ENCODE data around the gene UMAD1. TPM values are rescaled to one million over a fixed set of nuclear protein-coding genes. Genes with fewer than 3 reads are reported as not detected.
A peak's percentile ranks its signal among the peaks of the same experiment; 100 is the strongest.

UMAD1 gene
- total and polyA plus RNA-seq, 10 donors, result 7.6 to 21.2 (median 14.2) TPM

- WGBS, 5 donors, result 64 to 80% (median 78%) methylated on average over 3 of the region's 3 CpGs
- no peaks in the 10 kb centered on the region for H3K9me3 ChIP-seq
- no peak for DNase-seq
- H3K27me3 ChIP-seq (replicated peaks in 1 of 7), result no peaks in the 10 kb centered on the region
- H3K4me3 ChIP-seq, result no peak overlapping the region
- H3K4me1 ChIP-seq, result peaks cover 0 to 33% (median 22%) of the 10 kb centered on the region in 6 donors
- H3K27ac ChIP-seq, result peak overlapping the region in 5 of 8 donors; percentile 5 to 58 (median 54)
- no peaks in the 10 kb centered on the region for H3K36me3 ChIP-seq
- intact Hi-C loops (cut with DNase I; ENCODE audit: low total_unique reads), result no loop called here
- no peak for TF ChIP-seq POLR2AphosphoS5 (IDR thresholded peaks at IDR 0.05)
- no peak for TF ChIP-seq POLR2A (IDR thresholded peaks at IDR 0.05)
- no peak for TF ChIP-seq CTCF (IDR thresholded peaks at IDR 0.05 in 8 of 11, conservative IDR thresholded peaks at IDR 0.05 in 3 of 11)
These were observed 133.1 kb downstream of the UMAD1 start for GRCh38 chr7:7773334-7774309.

GRCh38 chr7:7779888-7780287 is 139.3 kb downstream of the UMAD1 start:
- no peaks in the 10 kb centered on the region for H3K36me3 ChIP-seq
- H3K4me1 ChIP-seq, result peaks cover 0 to 16% (median 5%) of the 10 kb centered on the region in 6 donors
- intact Hi-C loops (cut with DNase I; ENCODE audit: low total_unique reads), result no loop called here
- no peaks in the 10 kb centered on the region for H3K27me3 ChIP-seq (replicated peaks in 1 of 7)
- H3K4me3 ChIP-seq, result no peak overlapping the region
- WGBS, 5 donors, result 87 to 100% (median 97%) methylated on average over 1 of the region's 1 CpG
- H3K27ac ChIP-seq, result no peak overlapping the region
- no peak for DNase-seq
- TF ChIP-seq POLR2A (IDR thresholded peaks at IDR 0.05) (no peak), POLR2AphosphoS5 (IDR thresholded peaks at IDR 0.05) (no peak), CTCF (IDR thresholded peaks at IDR 0.05 in 8 of 11, conservative IDR thresholded peaks at IDR 0.05 in 3 of 11) (no peak)
- H3K9me3 ChIP-seq, result no peaks in the 10 kb centered on the region

- Histone ChIP-seq H3K27ac (no peak overlapping the region), H3K4me1 (peaks cover 0 to 16% (median 5%) of the 10 kb centered on the region in 6 donors), H3K4me3 (no peak overlapping the region), H3K9me3 (no peaks in the 10 kb centered on the region), H3K36me3 (no peaks in the 10 kb centered on the region), H3K27me3 (replicated peaks in 1 of 7) (no peaks in the 10 kb centered on the region)
- intact Hi-C loops (cut with DNase I; ENCODE audit: low total_unique reads), result no loop called here
- 85 to 100% (median 89%) methylated on average over 1 of the region's 1 CpG for WGBS, 5 donors
- DNase-seq, result no peak
- TF ChIP-seq POLR2A (IDR thresholded peaks at IDR 0.05), result no peak
These were observed 142.4 kb downstream of the UMAD1 start for GRCh38 chr7:7783001-7783400.

GRCh38 chr7:7785344-7785973 is 144.9 kb downstream of the UMAD1 start:
- no peak for TF ChIP-seq CTCF (IDR thresholded peaks at IDR 0.05 in 8 of 11, conservative IDR thresholded peaks at IDR 0.05 in 3 of 11)
- no peak for TF ChIP-seq POLR2A (IDR thresholded peaks at IDR 0.05)
- no peak for TF ChIP-seq POLR2AphosphoS5 (IDR thresholded peaks at IDR 0.05)
- Histone ChIP-seq H3K36me3 (no peaks in the 10 kb centered on the region), H3K4me1 (peaks cover 0 to 8% (median under 1%) of the 10 kb centered on the region in 6 donors), H3K4me3 (no peak overlapping the region), H3K9me3 (no peaks in the 10 kb centered on the region), H3K27ac (no peak overlapping the region), H3K27me3 (replicated peaks in 1 of 7) (no peaks in the 10 kb centered on the region)
- 89 to 94% (median 92%) methylated on average over 6 of the region's 6 CpGs for WGBS, 5 donors
- intact Hi-C loops (cut with DNase I; ENCODE audit: low total_unique reads), result no loop called here
- DNase-seq, result no peak
